Kidney (tissue), 14 donors: ENCODE data around the gene NAV1. TPM values are rescaled to one million over a fixed set of nuclear protein-coding genes. Genes with fewer than 3 reads are reported as not detected.

Source experiments
- DNase-seq, 5 donors: peaks; one replicate each; pipeline ENCODE4 v3.0.0-alpha.2; 2013 to 2020
- FAIRE-seq: peaks from 2 replicates; lab custom pipeline; 2012; peaks lifted over from hg19 to GRCh38; lab: Jason Lieb, UNC
- H3K27ac ChIP-seq, 2 donors: one replicate each; pipeline ENCODE4 v1.7.0; 2013; ENCODE audit warnings: low read depth in 2 of 2, low read length in 2 of 2, inconsistent platforms in 1 of 2
- H3K27me3 ChIP-seq: one replicate; pipeline ENCODE4 v1.7.1; 2013; ENCODE audit warnings: low read length, inconsistent platforms; ENCODE audit not compliant: control insufficient read depth, insufficient read depth
- H3K36me3 ChIP-seq, 3 donors: one replicate each; pipeline versions ENCODE4 v1.7.0 to v1.7.1; 2013; ENCODE audit warnings: low read length in 3 of 3, control low read depth in 1 of 3, inconsistent platforms in 1 of 3; ENCODE audit not compliant: insufficient read depth in 3 of 3, control insufficient read depth in 2 of 3
- H3K4me1 ChIP-seq, 3 donors: one replicate each; pipeline versions ENCODE4 v1.7.0 to v1.7.1; 2013; ENCODE audit warnings: low read length in 3 of 3, inconsistent platforms in 1 of 3, low read depth in 1 of 3; ENCODE audit not compliant: control insufficient read depth in 2 of 3, insufficient read depth in 2 of 3
- H3K4me3 ChIP-seq, 3 donors: one replicate each; pipeline versions ENCODE4 v1.7.0 to v1.8.1; 2013; ENCODE audit warnings: low read length in 3 of 3, control low read depth in 1 of 3, inconsistent platforms in 1 of 3
- H3K9ac ChIP-seq, 3 donors: one replicate each; pipeline versions ENCODE4 v1.7.0 to v1.7.1; 2013; ENCODE audit warnings: low read length in 3 of 3, control low read depth in 1 of 3, inconsistent platforms in 1 of 3
- H3K9me3 ChIP-seq, 3 donors: one replicate each; pipeline versions ENCODE4 v1.7.0 to v1.7.1; 2013; ENCODE audit warnings: low read length in 3 of 3, control low read depth in 1 of 3, inconsistent platforms in 1 of 3; ENCODE audit not compliant: control insufficient read depth in 2 of 3, insufficient read depth in 1 of 3
- CTCF ChIP-seq: IDR thresholded peaks from 3 replicates; pipeline ENCODE4 v1.5.1; 2012; ENCODE audit warnings: mild to moderate bottlenecking, moderate library complexity, borderline replicate concordance; ENCODE audit not compliant: insufficient read depth; ENCODE audit errors: extremely low read depth
- intact Hi-C: fragments of 100-400 bp; cut with DNase I; formaldehyde crosslinking; loops from one replicate; pipeline ENCODE4 v1.11.1; 2022
- polyA plus RNA-seq: library from polyadenylated mRNA; stranded (reverse); fragments of 350-450 nt; fragmentation: Illumina TruSeq; extraction: RNeasy Lipid Tissue Mini Kit (QIAGEN cat#74804); gene quantifications from one replicate; pipeline ENCODE4 v1.2.3, GENCODE V29; 2014; ENCODE audit warnings: low read depth, low replicate concordance; ENCODE audit not compliant: insufficient read depth
- total RNA-seq: library from RNA; stranded (reverse); fragmentation: NEBNext Ultra II Directional; extraction: Animal tissue kit (Norgen Biotek cat#: 25700); gene quantifications from one replicate; pipeline ENCODE4 v1.2.1, GENCODE V29; 2021
- donor health status: control.
- donor health status: control.
- donor health status: control.
- donor health status: control.
- donor health status: control.
- donor health status: DM: yes; HTN: yes; CAD: no.
- donor health status: Normal renal cell carcinoma (clear cell type).

Gene NAV1
- total and polyA plus RNA-seq, 2 donors from 2014 or later: 1.7 to 23.0 TPM

DNA sequence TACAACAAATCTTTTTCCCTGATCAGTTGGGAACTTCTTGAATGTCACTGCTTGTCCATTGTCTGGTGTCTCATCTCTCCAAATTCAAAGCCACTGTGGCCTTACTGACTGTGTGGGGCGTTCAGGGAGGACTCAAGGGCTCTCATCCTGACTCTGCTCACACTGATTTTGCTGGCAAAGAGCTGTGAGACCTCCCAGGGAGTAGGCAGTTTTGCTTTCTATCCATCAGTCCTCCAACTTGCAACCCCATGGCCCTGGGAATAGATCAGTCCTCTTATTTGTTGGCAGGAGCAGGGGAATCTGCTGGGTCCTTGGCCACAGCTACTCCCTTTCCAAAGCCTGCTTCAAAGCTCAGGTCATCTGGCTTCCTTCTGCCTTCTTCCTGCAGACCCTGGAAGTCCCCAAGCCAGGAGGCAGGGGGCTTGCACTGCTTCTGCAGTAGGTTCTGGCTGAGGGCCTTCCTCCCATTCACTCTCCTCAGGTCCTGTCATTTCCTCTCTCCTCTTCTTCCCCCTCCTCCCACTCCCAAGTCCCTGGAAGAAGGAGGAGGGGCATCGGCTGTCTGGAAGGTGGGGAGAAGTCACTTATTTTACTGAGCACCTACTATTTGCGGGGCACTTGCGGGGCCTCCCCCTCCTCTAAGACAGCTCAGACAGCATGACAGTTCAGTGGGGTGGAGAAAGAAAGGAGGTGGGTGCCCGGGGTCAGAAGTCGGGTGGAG, 876 bp upstream of the NAV1 start:
- H3K4me1 ChIP-seq: peaks cover 0 to 8% (median 0%) of the 10 kb centered on the region in 3 donors

GRCh38 chr1:201539561-201540431, 869 bp downstream of the NAV1 start:
- DNase-seq: peak; percentile 57 to 85 (median 67)
- TF ChIP-seq CTCF: no peak
- Histone ChIP-seq H3K4me1 (peaks cover 0 to 8% (median 0%) of the 10 kb centered on the region in 3 donors), H3K9ac (peak overlapping the region; percentile 20 to 55 (median 51)), H3K36me3 (no peaks in the 10 kb centered on the region), H3K27me3 (no peaks in the 10 kb centered on the region), H3K9me3 (no peaks in the 10 kb centered on the region), H3K4me3 (peak overlapping the region; percentile 47 to 74 (median 66)), H3K27ac (peak overlapping the region; percentile 60 to 66)
- no peak for FAIRE-seq
- intact Hi-C loops: no loop called here

More for the DNA sequence above, 876 bp upstream of the NAV1 start:
- H3K27me3 ChIP-seq: no peaks in the 10 kb centered on the region
- peak overlapping the region in 1 of 2 donors; percentile 16 for H3K27ac ChIP-seq
- DNase-seq (peak in 1 of 5 donors; percentile 57), FAIRE-seq (no peak)
- H3K9me3 ChIP-seq: no peaks in the 10 kb centered on the region
- no peak overlapping the region for H3K9ac ChIP-seq
- peak overlapping the region; percentile 39 to 66 (median 57) for H3K4me3 ChIP-seq
- no peaks in the 10 kb centered on the region for H3K36me3 ChIP-seq
- TF ChIP-seq CTCF: no peak
- intact Hi-C loops: no loop called here

GRCh38 chr1:201540846-201541735, 2.2 kb downstream of the NAV1 start:
- intact Hi-C loops: no loop called here
- no peak overlapping the region for H3K9ac ChIP-seq
- TF ChIP-seq CTCF: no peak

More at GRCh38 chr1:201540846-201541735, 2.2 kb downstream of the NAV1 start:
- DNase-seq (no peak), FAIRE-seq (no peak)
- H3K36me3 ChIP-seq: no peaks in the 10 kb centered on the region
- H3K27ac ChIP-seq: no peak overlapping the region
- peaks cover 0 to 8% (median 0%) of the 10 kb centered on the region in 3 donors for H3K4me1 ChIP-seq
- no peak overlapping the region for H3K4me3 ChIP-seq
- H3K9me3 ChIP-seq: no peaks in the 10 kb centered on the region
- H3K27me3 ChIP-seq: no peaks in the 10 kb centered on the region
